ENCODE measurements around the gene TSC22D3.

The TSC22D3 gene

DNA sequence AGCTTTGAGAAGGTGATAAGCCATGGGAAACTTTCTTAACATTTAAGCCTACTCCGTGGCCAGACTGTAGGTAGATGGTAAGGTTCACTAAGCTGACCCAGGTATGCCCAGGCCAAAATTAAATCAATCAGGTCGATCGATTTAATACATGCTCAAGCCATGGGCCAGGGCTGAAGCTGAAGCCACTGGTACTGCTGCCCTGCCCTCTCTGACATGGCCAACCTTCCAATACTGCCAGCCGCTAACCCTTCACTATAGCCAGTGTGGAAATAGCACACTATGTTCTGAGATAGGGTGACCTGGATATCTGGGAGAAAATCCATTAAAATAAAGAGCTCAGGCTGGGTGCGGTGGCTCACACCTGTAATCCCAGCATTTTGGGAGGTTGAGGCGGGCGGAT, 31.6 kb downstream of the TSC22D3 start:
- TF ChIP-seq, protein P1, sequence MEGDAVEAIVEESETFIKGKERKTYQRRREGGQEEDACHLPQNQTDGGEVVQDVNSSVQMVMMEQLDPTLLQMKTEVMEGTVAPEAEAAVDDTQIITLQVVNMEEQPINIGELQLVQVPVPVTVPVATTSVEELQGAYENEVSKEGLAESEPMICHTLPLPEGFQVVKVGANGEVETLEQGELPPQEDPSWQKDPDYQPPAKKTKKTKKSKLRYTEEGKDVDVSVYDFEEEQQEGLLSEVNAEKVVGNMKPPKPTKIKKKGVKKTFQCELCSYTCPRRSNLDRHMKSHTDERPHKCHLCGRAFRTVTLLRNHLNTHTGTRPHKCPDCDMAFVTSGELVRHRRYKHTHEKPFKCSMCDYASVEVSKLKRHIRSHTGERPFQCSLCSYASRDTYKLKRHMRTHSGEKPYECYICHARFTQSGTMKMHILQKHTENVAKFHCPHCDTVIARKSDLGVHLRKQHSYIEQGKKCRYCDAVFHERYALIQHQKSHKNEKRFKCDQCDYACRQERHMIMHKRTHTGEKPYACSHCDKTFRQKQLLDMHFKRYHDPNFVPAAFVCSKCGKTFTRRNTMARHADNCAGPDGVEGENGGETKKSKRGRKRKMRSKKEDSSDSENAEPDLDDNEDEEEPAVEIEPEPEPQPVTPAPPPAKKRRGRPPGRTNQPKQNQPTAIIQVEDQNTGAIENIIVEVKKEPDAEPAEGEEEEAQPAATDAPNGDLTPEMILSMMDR (IDR thresholded peaks at IDR 0.05; ENCODE audit: borderline replicate concordance, extremely low read depth, low read length, poor library complexity, severe bottlenecking), result no peak
- TF ChIP-seq EZH2 (IDR thresholded peaks at IDR 0.05; ENCODE audit: borderline replicate concordance, low read depth, low read length, severe bottlenecking), result no peak
- ATAC-seq (ENCODE audit: insufficient read depth, low read depth), result no peak
- no peak overlapping the region for H3K27ac ChIP-seq (ENCODE audit: low read length)

DNA sequence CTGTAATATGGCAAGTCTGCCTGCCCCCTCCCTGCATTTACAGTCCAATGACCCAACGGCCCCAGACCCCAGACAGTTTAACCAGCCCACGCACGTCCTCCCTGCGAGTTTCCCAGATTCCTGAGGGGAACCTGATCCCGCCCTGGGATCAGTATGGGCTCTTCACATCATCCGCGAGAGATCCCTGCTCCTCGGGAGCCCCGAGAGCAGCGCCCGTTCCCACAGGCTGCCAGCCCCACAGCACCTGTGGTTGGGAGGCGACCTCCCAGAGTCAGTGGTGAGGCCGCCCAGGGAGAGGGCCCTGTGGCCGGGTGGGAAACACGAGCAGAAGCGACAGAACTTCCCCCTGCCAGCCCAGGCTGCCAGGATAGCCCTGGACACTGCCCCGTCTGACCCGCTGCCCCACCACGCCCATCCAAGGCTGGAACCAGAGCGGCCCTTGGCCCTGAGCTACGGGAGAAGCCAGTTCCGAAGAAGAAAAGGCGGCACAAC, 32.8 kb downstream of the TSC22D3 start:
- peak overlapping the region; percentile 45; the same call in 1 of the 2 replicates for H3K9ac ChIP-seq (ENCODE audit: low read depth, low read length)
- peak overlapping the region; percentile 45 for H3K27ac ChIP-seq (ENCODE audit: low read length)
- H2AFZ ChIP-seq (ENCODE audit: low read depth, low read length), result peak overlapping the region; percentile 68
- DNase-seq (peak; percentile 5), ATAC-seq (ENCODE audit: insufficient read depth, low read depth) (no peak)
- TF ChIP-seq, protein P1 (IDR thresholded peaks at IDR 0.05; ENCODE audit: borderline replicate concordance, extremely low read depth, low read length, poor library complexity, severe bottlenecking), result no peak
- no peaks in the 10 kb centered on the region for H3K79me2 ChIP-seq (ENCODE audit: insufficient read depth, low read length)
- H3K4me1 ChIP-seq (ENCODE audit: insufficient read depth, low read length), result peaks cover 28% of the 10 kb centered on the region
- H3K4me2 ChIP-seq (ENCODE audit: insufficient read depth, low read length), result peak overlapping the region; percentile 65
- H4K20me1 ChIP-seq (ENCODE audit: insufficient read depth, low read length), result no peaks in the 10 kb centered on the region
- H3K36me3 ChIP-seq (ENCODE audit: insufficient read depth, low read length), result no peaks in the 10 kb centered on the region
- peak overlapping the region in 1 of 2 experiments; percentile 54; a peak in 2 of 4 replicates for H3K4me3 ChIP-seq (ENCODE audit: low read depth in 1 of 2, low read length in 2 of 2)
- no peaks in the 10 kb centered on the region for H3K27me3 ChIP-seq (ENCODE audit: insufficient read depth, low read length, poor library complexity)
- H3K9me3 ChIP-seq (ENCODE audit: insufficient read depth, low read length, severe bottlenecking), result no peaks in the 10 kb centered on the region

More for the DNA sequence above, 31.6 kb downstream of the TSC22D3 start:
- Histone ChIP-seq H3K36me3 (ENCODE audit: insufficient read depth, low read length) (no peaks in the 10 kb centered on the region), H3K4me1 (ENCODE audit: insufficient read depth, low read length) (peaks cover 28% of the 10 kb centered on the region), H3K9me3 (ENCODE audit: insufficient read depth, low read length, severe bottlenecking) (no peaks in the 10 kb centered on the region), H3K9ac (ENCODE audit: low read depth, low read length) (no peak overlapping the region), H4K20me1 (ENCODE audit: insufficient read depth, low read length) (no peaks in the 10 kb centered on the region), H3K4me3 (ENCODE audit: low read depth in 1 of 2, low read length in 2 of 2) (no peak overlapping the region), H3K4me2 (ENCODE audit: insufficient read depth, low read length) (no peak overlapping the region), H2AFZ (ENCODE audit: low read depth, low read length) (no peak overlapping the region), H3K79me2 (ENCODE audit: insufficient read depth, low read length) (no peaks in the 10 kb centered on the region), H3K27me3 (ENCODE audit: insufficient read depth, low read length, poor library complexity) (no peaks in the 10 kb centered on the region)
- no peak for DNase-seq

DNA sequence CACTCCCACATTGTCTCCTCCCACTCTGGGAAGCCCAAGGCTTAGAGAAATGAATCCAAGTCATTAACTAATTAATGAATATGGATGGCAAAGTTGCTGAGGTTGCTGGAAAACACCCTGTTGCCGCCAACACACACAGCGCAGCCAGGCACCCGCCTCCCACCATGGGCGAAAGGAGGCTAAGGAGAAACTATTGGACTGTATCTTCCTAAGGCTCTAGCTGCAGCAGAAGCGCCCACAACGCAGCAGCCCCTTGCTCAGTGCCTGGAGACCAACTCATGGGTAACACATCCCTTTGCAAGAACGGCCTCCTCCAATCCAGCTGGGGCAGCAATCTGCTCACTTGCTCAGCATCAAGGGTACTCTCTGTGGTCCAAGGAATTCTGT, 34.2 kb downstream of the TSC22D3 start:
- Histone ChIP-seq H3K36me3 (ENCODE audit: insufficient read depth, low read length) (no peaks in the 10 kb centered on the region), H3K9me3 (ENCODE audit: insufficient read depth, low read length, severe bottlenecking) (no peaks in the 10 kb centered on the region), H3K4me3 (ENCODE audit: low read depth in 1 of 2, low read length in 2 of 2) (peak overlapping the region in 1 of 2 experiments; percentile 54; a peak in 2 of 4 replicates), H4K20me1 (ENCODE audit: insufficient read depth, low read length) (no peaks in the 10 kb centered on the region), H3K27ac (ENCODE audit: low read length) (no peak overlapping the region), H2AFZ (ENCODE audit: low read depth, low read length) (peak overlapping the region; percentile 65; the same call in 1 of the 2 replicates), H3K4me1 (ENCODE audit: insufficient read depth, low read length) (peaks cover 28% of the 10 kb centered on the region), H3K27me3 (ENCODE audit: insufficient read depth, low read length, poor library complexity) (no peaks in the 10 kb centered on the region), H3K79me2 (ENCODE audit: insufficient read depth, low read length) (no peaks in the 10 kb centered on the region), H3K9ac (ENCODE audit: low read depth, low read length) (peak overlapping the region; percentile 45; the same call in 1 of the 2 replicates), H3K4me2 (ENCODE audit: insufficient read depth, low read length) (peak overlapping the region; percentile 65)
- no peak for TF ChIP-seq EZH2 (IDR thresholded peaks at IDR 0.05; ENCODE audit: borderline replicate concordance, low read depth, low read length, severe bottlenecking)
- TF ChIP-seq, protein P1 (IDR thresholded peaks at IDR 0.05; ENCODE audit: borderline replicate concordance, extremely low read depth, low read length, poor library complexity, severe bottlenecking), result no peak
- peak; percentile 39 for ATAC-seq (ENCODE audit: insufficient read depth, low read depth)
- DNase-seq, result no peak
